ENCODE results near the gene LRRC32. TPM values are rescaled to one million over a fixed set of nuclear protein-coding genes. Genes with fewer than 3 reads are reported as not detected.

The LRRC32 gene
- total and polyA plus RNA-seq, 9 of the 15 experiments (the other 6 are each of a cell fraction or from before 2014, with no cell fraction given): 0.10 to 0.50 (median 0.19) TPM; not detected in 5

- ChIA-PET POLR2A (no interaction called here), CTCF (ENCODE audit: low intra/inter-chr PET ratio) (no interaction called here)
- Histone ChIP-seq H3K4me2 (ENCODE audit: insufficient read depth, low read length) (no peak overlapping the region), H3K9me1 (ENCODE audit: control insufficient read depth, insufficient read depth, low read length) (no peaks in the 10 kb centered on the region), H4K20me1 (replicated peaks; ENCODE audit: control insufficient read depth, insufficient read depth, low read length) (no peaks in the 10 kb centered on the region), H3K27me3 (ENCODE audit: control insufficient read depth in 2 of 2, insufficient read depth in 2 of 2, low read length in 2 of 2) (no peaks in the 10 kb centered on the region), H3K27ac (ENCODE audit: extremely low read depth, low read depth, low read length) (no peak overlapping the region), H3K9ac (ENCODE audit: insufficient read depth in 1 of 2, low read depth in 2 of 2, low read length in 2 of 2) (no peak overlapping the region), H3K36me3 (ENCODE audit: control insufficient read depth, insufficient read depth, low read length) (no peaks in the 10 kb centered on the region), H3K79me2 (ENCODE audit: control insufficient read depth, insufficient read depth, low read length) (no peaks in the 10 kb centered on the region), H3K9me3 (replicated peaks; ENCODE audit: control insufficient read depth, insufficient read depth, low read depth, low read length) (no peaks in the 10 kb centered on the region), H2AFZ (ENCODE audit: low read depth, low read length) (no peak overlapping the region), H3K4me3 (no peak overlapping the region), H3K4me1 (replicated peaks in 1 of 2; ENCODE audit: control insufficient read depth in 2 of 2, insufficient read depth in 2 of 2, low read length in 2 of 2) (peaks cover 0 to 13% of the 10 kb centered on the region in 2 experiments; a peak in 2 of 5 replicates)
- in situ Hi-C loops (cut with MboI): no loop called here
- no TSS peak for BruUV-seq (replicated peaks)
- intact Hi-C loops (cut with micrococcal nuclease): no loop called here
- TF ChIP-seq LEF1 (IDR thresholded peaks at IDR 0.05) (no peak), EGR1 (conservative IDR thresholded peaks at IDR 0.05) (peak; percentile 59)
- DNase-seq (ENCODE audit: extremely low read depth in 1 of 4, low spot score in 3 of 4): no peak
- FAIRE-seq: no peak
- ATAC-seq: no peak
- no CpG with 5 or more reads among the region's 2 CpGs for WGBS (ENCODE audit: insufficient coverage, low coverage, missing lambda C conversion rate)
Measured at GRCh38 chr11:76713499-76713898, 43.0 kb upstream of the LRRC32 start.

GRCh38 chr11:76712125-76712524 lies 41.6 kb upstream of the LRRC32 start:
- H3K9me1 ChIP-seq (ENCODE audit: control insufficient read depth, insufficient read depth, low read length): no peaks in the 10 kb centered on the region
- BruUV-seq (replicated peaks): no TSS peak
- H3K4me2 ChIP-seq (ENCODE audit: insufficient read depth, low read length): no peak overlapping the region
- in situ Hi-C loops (cut with MboI) (no loop called here), intact Hi-C loops (cut with micrococcal nuclease) (no loop called here)
- H2AFZ ChIP-seq (ENCODE audit: low read depth, low read length): no peak overlapping the region
- no peak for ATAC-seq
- DNase-seq (ENCODE audit: extremely low read depth in 1 of 4, low spot score in 3 of 4): no peak
- peak overlapping the region in 1 of 2 experiments; percentile 65; a peak in 1 of 4 replicates for H3K9ac ChIP-seq (ENCODE audit: insufficient read depth in 1 of 2, low read depth in 2 of 2, low read length in 2 of 2)
- ChIA-PET CTCF (ENCODE audit: low intra/inter-chr PET ratio) (no interaction called here), POLR2A (no interaction called here)
- H3K9me3 ChIP-seq (replicated peaks; ENCODE audit: control insufficient read depth, insufficient read depth, low read depth, low read length): no peaks in the 10 kb centered on the region
- H3K4me3 ChIP-seq: no peak overlapping the region
- H3K4me1 ChIP-seq (replicated peaks in 1 of 2; ENCODE audit: control insufficient read depth in 2 of 2, insufficient read depth in 2 of 2, low read length in 2 of 2): peaks cover 0 to 17% of the 10 kb centered on the region in 2 experiments; a peak in 1 of 5 replicates
- no peaks in the 10 kb centered on the region for H4K20me1 ChIP-seq (replicated peaks; ENCODE audit: control insufficient read depth, insufficient read depth, low read length)
- H3K27me3 ChIP-seq (ENCODE audit: control insufficient read depth in 2 of 2, insufficient read depth in 2 of 2, low read length in 2 of 2): no peaks in the 10 kb centered on the region
- no peak for FAIRE-seq
- no peak overlapping the region for H3K27ac ChIP-seq (ENCODE audit: extremely low read depth, low read depth, low read length)
- H3K79me2 ChIP-seq (ENCODE audit: control insufficient read depth, insufficient read depth, low read length): no peaks in the 10 kb centered on the region
- no peaks in the 10 kb centered on the region for H3K36me3 ChIP-seq (ENCODE audit: control insufficient read depth, insufficient read depth, low read length)
- 70% methylated on average over 6 of the region's 6 CpGs for WGBS (ENCODE audit: insufficient coverage, low coverage, missing lambda C conversion rate)
- TF ChIP-seq, protein P1, sequence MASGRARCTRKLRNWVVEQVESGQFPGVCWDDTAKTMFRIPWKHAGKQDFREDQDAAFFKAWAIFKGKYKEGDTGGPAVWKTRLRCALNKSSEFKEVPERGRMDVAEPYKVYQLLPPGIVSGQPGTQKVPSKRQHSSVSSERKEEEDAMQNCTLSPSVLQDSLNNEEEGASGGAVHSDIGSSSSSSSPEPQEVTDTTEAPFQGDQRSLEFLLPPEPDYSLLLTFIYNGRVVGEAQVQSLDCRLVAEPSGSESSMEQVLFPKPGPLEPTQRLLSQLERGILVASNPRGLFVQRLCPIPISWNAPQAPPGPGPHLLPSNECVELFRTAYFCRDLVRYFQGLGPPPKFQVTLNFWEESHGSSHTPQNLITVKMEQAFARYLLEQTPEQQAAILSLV (tag; IDR thresholded peaks at IDR 0.05): no peak
- TF ChIP-seq ZNF717 (CRISPR knock-in tag; IDR thresholded peaks at IDR 0.05): no peak
- TF ChIP-seq SRSF1 (IDR thresholded peaks at IDR 0.05; ENCODE audit: low read depth, low read length): no peak
- TF ChIP-seq ESRRB (CRISPR knock-in tag; IDR thresholded peaks at IDR 0.05; ENCODE audit: borderline replicate concordance): no peak
- TF ChIP-seq DPF2 (IDR thresholded peaks at IDR 0.05): no peak
- no peak for TF ChIP-seq RB1 (IDR thresholded peaks at IDR 0.05; ENCODE audit: low read depth)
- TF ChIP-seq DDX20 (tag; IDR thresholded peaks at IDR 0.05; ENCODE audit: low read depth): no peak
- TF ChIP-seq MEIS2 (IDR thresholded peaks at IDR 0.05; ENCODE audit: partially characterized antibody): no peak
- no peak for TF ChIP-seq ZNF311 (CRISPR knock-in tag; IDR thresholded peaks at IDR 0.05)
- TF ChIP-seq TEAD4 (IDR thresholded peaks at IDR 0.05; ENCODE audit: low read length): no peak
- TF ChIP-seq TEAD4 (CRISPR knock-in tag; IDR thresholded peaks at IDR 0.05; ENCODE audit: borderline replicate concordance): no peak
- TF ChIP-seq IRF1 (CRISPR knock-in tag; IDR thresholded peaks at IDR 0.05; ENCODE audit: borderline replicate concordance): no peak
- no peak for TF ChIP-seq CAMTA2 (CRISPR knock-in tag; conservative IDR thresholded peaks at IDR 0.05)
- no peak for TF ChIP-seq NCOA6 (IDR thresholded peaks at IDR 0.05)
- TF ChIP-seq ZNF165 (CRISPR knock-in tag; IDR thresholded peaks at IDR 0.05; ENCODE audit: borderline replicate concordance): no peak
- no peak for TF ChIP-seq ZKSCAN3 (CRISPR knock-in tag; IDR thresholded peaks at IDR 0.05)
- TF ChIP-seq CCNT2 (IDR thresholded peaks at IDR 0.05; ENCODE audit: borderline replicate concordance, extremely low read depth, insufficient read length, low read depth, low read length): no peak
